Kidney epithelial cell (primary cell): ENCODE results near the gene RCBTB1. TPM values are rescaled to one million over a fixed set of nuclear protein-coding genes. Genes with fewer than 3 reads are reported as not detected.

Experiments used
- DNase-seq: peaks from one replicate; pipeline ENCODE4 v3.0.0-alpha.2; 2010; ENCODE audit warnings: low read depth
- H3K27me3 ChIP-seq: 2 replicates; pipeline ENCODE4 v1.6.0; 2011; ENCODE audit warnings: low read length; ENCODE audit not compliant: control insufficient read depth, insufficient read depth
- H3K36me3 ChIP-seq: 2 replicates; pipeline ENCODE4 v1.5.1; 2011; ENCODE audit warnings: low read length; ENCODE audit not compliant: control insufficient read depth, insufficient read depth
- H3K4me3 ChIP-seq: 2 replicates; pipeline ENCODE4 v1.5.1; 2011; ENCODE audit warnings: low read depth, mild to moderate bottlenecking, control low read depth, low read length
- CTCF ChIP-seq: IDR thresholded peaks from 2 replicates; pipeline ENCODE4 v1.5.1; 2011; ENCODE audit warnings: mild to moderate bottlenecking, moderate library complexity, low read length, control low read depth, inconsistent platforms; ENCODE audit not compliant: insufficient read depth, poor library complexity, severe bottlenecking
- total RNA-seq: library from RNA; depleted of rRNA; stranded (reverse); fragments of >200 nt; gene quantifications from 2 replicates; pipeline ENCODE4 v1.2.3, GENCODE V29; 2015

The RCBTB1 gene
- total RNA-seq, 1 donor from 2014 or later = 22.6 TPM

- Histone ChIP-seq H3K36me3 (no peaks in the 10 kb centered on the region), H3K4me3 (no peak overlapping the region), H3K27me3 (no peaks in the 10 kb centered on the region)
- no peak for TF ChIP-seq CTCF
- no peak for DNase-seq
Measured at GRCh38 chr13:49528161-49528560, 57.2 kb downstream of the RCBTB1 start.

- H3K4me3 ChIP-seq = no peak overlapping the region
Measured at GRCh38 chr13:49527123-49527522, 58.2 kb downstream of the RCBTB1 start.

GRCh38 chr13:49524740-49525501 is 60.4 kb downstream of the RCBTB1 start:
- H3K4me3 ChIP-seq = no peak overlapping the region
- no peak for DNase-seq

More at GRCh38 chr13:49527123-49527522, 58.2 kb downstream of the RCBTB1 start:
- no peak for DNase-seq
- Histone ChIP-seq H3K36me3 (no peaks in the 10 kb centered on the region), H3K27me3 (no peaks in the 10 kb centered on the region)
- TF ChIP-seq CTCF = no peak

GRCh38 chr13:49521224-49521623 is 64.1 kb downstream of the RCBTB1 start:
- DNase-seq = no peak
- TF ChIP-seq CTCF = no peak
- Histone ChIP-seq H3K27me3 (no peaks in the 10 kb centered on the region), H3K4me3 (no peak overlapping the region), H3K36me3 (no peaks in the 10 kb centered on the region)

More at GRCh38 chr13:49524740-49525501, 60.4 kb downstream of the RCBTB1 start:
- H3K36me3 ChIP-seq = no peaks in the 10 kb centered on the region
- no peak for TF ChIP-seq CTCF
- no peaks in the 10 kb centered on the region for H3K27me3 ChIP-seq

GRCh38 chr13:49517461-49517860 is 67.9 kb downstream of the RCBTB1 start:
- TF ChIP-seq CTCF = peak; percentile 31
- peaks cover under 1% of the 10 kb centered on the region for H3K36me3 ChIP-seq

GRCh38 chr13:49516467-49516866 is 68.9 kb downstream of the RCBTB1 start:
- Histone ChIP-seq H3K4me3 (no peak overlapping the region), H3K36me3 (peaks cover 1% of the 10 kb centered on the region), H3K27me3 (no peaks in the 10 kb centered on the region)
- no peak for TF ChIP-seq CTCF
- DNase-seq = no peak

More at GRCh38 chr13:49517461-49517860, 67.9 kb downstream of the RCBTB1 start:
- Histone ChIP-seq H3K27me3 (no peaks in the 10 kb centered on the region), H3K4me3 (no peak overlapping the region)
- DNase-seq = no peak
